H1 (cell line): ENCODE measurements around the gene RTCB.

Source experiments
- ATF3 ChIP-seq: IDR thresholded peaks from 2 replicates; pipeline ENCODE4 v1.6.1; 2011; ENCODE audit warnings: low read depth, mild to moderate bottlenecking, low read length; ENCODE audit not compliant: insufficient read depth
- EZH2 ChIP-seq: fragments of 200-600 bp; sonication (generic); IDR thresholded peaks from 2 replicates; pipeline ENCODE4 v1.7.1; 2012; ENCODE audit warnings: low read depth, mild to moderate bottlenecking, moderate library complexity, low read length, inconsistent platforms; ENCODE audit not compliant: severe bottlenecking
- GABPA ChIP-seq: IDR thresholded peaks from 2 replicates; pipeline ENCODE4 v1.6.1; 2011; ENCODE audit warnings: mild to moderate bottlenecking, low read length, moderate library complexity, borderline replicate concordance; ENCODE audit not compliant: insufficient read depth
- GTF2F1 ChIP-seq: IDR thresholded peaks from 2 replicates; pipeline ENCODE4 v1.6.1; 2012; ENCODE audit warnings: low read depth, low read length, improper control_type of control experiment, borderline replicate concordance
- RFX5 ChIP-seq: IDR thresholded peaks from 2 replicates; pipeline ENCODE4 v1.6.1; 2011; ENCODE audit warnings: low read depth, low read length, improper control_type of control experiment, borderline replicate concordance
- SRF ChIP-seq: IDR thresholded peaks from 2 replicates; pipeline ENCODE4 v1.6.1; 2011; ENCODE audit warnings: mild to moderate bottlenecking, low read depth, low read length, moderate library complexity
- TBP ChIP-seq: IDR thresholded peaks from 2 replicates; pipeline ENCODE4 v1.6.1; 2011; ENCODE audit warnings: low read depth, low read length, improper control_type of control experiment

GRCh38 chr22:32343941-32344340 lies 68.1 kb downstream of the RTCB start:
- TF ChIP-seq RFX5: no peak
- no peak for TF ChIP-seq SRF
- no peak for TF ChIP-seq TBP
- TF ChIP-seq ATF3: no peak
- no peak for TF ChIP-seq EZH2
- no peak for TF ChIP-seq GTF2F1
- TF ChIP-seq GABPA: no peak
